HTERT RPE-1 (cell line): ENCODE results near the gene ZMYND8.
"Not testable (repeated sequence)": the region's sequence is repeated elsewhere in the genome, so short reads cannot be mapped to it uniquely, and the experiment has no call there.

ENCODE experiments used
- in situ Hi-C: fragments of 300-500 bp; cut with MboI; formaldehyde crosslinking; loops from 4 replicates; pipeline ENCODE4 v1.14.3; 2020; ENCODE audit warnings: low sequenced_read_pairs

ZMYND8 gene

DNA sequence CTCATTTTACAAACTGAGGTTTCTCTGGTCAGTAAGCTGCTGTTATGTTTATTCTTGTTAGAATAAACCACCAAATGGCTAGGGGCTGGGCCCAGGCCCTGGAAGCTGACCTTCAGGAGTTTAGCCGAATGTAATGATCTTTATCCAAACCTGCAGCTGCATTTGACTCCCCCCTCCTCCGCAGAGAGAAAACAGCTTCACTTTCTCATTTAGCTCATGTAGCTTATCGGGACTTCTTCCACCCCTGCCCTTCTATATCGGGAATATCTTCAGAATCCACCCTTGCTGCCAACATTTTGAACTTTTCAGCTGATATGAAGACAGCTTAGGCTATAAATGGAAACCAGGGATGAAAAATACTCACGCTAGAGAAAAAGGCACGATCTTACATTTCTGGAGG lies 102.6 kb downstream of the ZMYND8 start:
- in situ Hi-C loops: no loop called here

DNA sequence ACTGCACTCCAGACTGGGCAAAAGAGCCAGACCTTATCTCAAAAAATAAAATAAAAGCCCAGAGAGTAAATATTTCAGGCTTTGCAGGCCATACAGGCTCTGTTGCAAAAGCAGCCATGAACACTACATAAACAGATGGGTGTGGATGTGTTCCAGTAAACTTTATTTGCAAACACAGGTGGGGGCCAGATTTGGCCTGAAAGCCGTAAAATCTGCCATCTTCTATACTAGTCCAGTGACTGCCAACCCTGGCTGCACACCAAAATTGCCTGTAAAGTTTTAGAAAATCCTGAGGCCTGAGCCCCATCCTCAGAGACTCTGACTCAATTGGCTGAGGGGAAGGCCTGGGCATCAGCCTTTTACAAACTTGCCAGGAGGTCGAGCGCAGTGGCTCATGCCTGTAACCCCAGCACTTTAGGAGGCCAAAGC lies 103.6 kb downstream of the ZMYND8 start:
- in situ Hi-C loops: no loop called here

- in situ Hi-C loops: no loop called here
These were observed 105.1 kb downstream of the ZMYND8 start for GRCh38 chr20:47251154-47252020.

GRCh38 chr20:47250360-47250759 lies 106.1 kb downstream of the ZMYND8 start:
- in situ Hi-C loops: no loop called here

- in situ Hi-C loops: no loop called here
These were observed 106.6 kb downstream of the ZMYND8 start for GRCh38 chr20:47249913-47250312.

DNA sequence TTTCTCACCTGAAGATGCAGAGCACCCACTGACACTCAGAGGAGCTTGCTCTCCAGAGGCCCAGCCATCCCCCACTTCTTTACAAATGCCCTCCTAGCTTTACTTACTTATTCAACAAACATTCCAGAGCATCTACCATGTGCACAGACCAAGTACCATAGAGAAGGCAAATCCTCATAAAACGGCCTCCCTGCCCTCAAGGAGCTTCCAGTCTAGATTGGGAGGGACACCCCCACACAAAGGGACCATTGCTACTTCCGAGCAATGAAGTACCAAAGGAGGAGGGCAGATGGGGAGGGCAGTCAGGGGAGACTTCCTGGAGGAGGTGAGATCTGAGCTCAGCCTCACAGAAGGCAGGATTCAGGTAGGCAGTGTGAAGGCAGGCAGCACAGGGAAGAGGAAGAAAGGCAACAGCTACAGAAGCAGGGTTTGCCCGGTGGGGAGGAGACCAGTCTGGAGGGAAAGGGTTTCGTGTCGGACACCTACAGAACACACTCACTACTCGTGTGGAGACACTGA lies 108.0 kb downstream of the ZMYND8 start:
- in situ Hi-C loops: no loop called here

DNA sequence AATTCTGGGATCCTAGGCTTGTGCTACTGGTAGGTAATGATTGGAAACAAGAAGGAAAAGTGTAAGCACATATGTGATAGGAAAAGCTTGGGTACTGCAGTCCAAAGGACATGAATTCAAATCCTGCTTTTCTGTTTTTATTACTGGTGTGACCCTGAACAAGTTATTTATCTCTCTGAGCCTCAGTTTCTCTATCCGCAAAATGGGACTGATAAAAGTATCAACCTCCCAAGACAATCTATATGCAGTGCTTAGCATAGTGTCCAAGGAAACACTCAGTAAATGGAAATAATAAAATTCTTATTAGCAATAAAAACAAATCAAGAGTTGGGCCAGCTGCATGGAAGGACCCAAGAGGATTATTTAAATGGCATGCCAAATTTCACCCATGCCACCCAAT lies 108.5 kb downstream of the ZMYND8 start:
- in situ Hi-C loops: no loop called here

- in situ Hi-C loops: no loop called here
These were observed 110.3 kb downstream of the ZMYND8 start for GRCh38 chr20:47246061-47246777.

DNA sequence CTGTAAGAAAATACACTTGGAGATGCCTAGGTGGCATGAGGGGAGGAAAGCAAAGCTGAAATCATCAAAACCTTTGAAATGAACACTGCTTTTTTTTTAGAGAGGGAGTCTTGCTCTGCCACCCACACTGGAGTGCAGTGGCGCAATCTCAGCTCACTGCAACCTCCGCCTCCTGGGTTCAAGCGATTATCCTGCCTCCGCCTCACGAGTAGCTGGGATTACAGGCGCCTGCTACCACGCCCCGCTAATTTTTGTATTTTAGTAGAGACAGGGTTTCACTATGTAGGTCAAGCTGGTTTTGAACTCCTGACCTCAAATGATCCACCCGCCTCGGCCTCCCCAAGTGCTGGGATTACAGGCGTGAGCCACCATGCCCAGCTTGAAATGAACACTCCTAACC lies 111.3 kb downstream of the ZMYND8 start:
- in situ Hi-C loops: not testable (repeated sequence)

DNA sequence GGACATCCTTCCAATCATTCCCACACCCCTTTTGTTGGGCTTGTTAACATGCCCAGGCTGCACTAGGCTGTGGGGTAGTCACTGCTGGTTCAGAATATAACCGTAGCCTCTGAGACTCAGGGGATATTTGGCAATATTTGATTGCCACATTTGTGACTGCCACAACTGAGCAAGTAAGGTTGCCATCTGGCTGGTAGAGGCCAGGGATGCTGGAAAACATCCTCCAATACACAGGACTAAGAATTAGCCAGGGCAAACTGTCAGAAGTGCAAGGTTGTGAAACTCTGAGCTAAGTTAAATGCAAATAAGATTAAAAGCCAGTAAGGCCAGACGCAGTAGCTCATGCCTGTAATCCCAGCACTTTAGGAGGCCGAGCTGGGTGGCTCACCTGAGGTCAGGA lies 112.0 kb downstream of the ZMYND8 start:
- in situ Hi-C loops: no loop called here

DNA sequence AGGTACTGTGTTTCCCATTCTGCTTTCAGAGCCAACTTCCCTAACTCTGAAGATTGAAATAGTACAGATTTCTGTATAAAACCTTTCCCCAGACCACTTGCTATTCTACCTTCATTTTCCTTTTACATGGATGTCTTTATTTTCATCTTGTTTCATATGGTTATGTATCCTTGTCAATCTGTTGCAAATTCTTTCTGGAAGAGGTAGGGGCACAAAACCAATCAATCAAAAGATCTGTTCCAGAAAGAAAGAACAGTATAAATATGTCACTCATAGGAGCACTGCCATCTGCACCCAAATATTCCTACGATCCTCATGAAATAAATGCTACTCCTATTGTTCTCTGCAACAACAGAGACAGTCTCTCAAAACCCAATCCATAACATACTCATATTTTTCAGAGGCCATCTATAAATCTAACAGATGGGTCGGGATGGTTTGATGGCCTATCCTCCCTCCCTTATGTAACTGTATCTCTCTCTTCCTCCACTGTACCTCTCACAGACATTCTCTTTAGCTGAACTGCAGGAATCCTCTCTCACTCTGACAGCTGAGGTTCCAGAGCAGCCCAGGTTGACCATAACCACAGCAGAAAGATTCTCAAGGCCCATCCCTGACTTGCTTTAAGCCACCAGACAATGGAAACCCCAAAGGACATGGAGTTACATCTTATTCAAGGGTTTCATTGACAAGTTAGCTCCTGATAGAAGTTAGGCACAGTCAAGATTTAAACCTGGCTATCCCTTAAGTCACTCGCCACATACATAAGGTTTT lies 112.8 kb downstream of the ZMYND8 start:
- in situ Hi-C loops: no loop called here

- in situ Hi-C loops: no loop called here
These were observed 113.5 kb downstream of the ZMYND8 start for GRCh38 chr20:47243003-47243402.

DNA sequence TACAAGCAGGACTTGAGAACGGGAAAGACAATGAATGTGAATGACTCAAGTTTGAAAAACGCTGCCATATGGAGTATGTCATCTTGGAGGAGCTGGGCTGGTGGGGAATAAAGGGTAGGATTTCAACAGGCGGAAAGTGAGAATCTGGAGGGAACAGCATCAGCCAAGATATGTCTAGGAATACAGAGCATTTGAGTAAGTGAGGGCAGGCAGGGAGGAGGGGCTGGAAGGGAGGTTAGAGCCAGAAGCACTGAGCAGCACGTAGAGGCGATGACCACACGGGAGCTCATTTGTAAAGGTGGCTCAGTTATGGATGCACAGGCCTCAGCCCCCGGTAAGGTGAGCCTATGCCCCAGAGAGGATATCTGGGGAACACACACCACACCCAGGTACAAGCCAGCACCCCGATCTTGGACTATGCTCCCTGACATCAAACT lies 115.1 kb downstream of the ZMYND8 start:
- in situ Hi-C loops: no loop called here

DNA sequence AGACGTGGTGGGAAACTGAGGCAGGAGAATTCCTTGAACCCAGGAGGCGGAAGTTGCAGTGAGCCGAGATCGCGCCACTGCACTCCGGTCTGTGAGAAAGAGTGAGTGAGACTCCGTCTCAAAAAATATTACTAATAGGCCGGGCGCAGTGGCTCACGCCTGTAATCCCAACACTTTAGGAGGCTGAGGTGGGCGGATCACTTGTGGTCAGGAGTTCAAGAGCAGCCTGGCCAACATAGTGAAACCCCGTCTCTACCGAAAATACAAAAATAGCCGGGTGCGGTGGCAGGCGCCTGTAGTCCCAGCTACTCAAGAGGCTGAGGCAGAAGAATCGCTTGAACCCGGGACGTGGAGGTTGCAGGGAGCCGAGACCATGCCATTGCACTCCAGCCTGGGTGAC lies 116.4 kb downstream of the ZMYND8 start:
- in situ Hi-C loops: not testable (repeated sequence)

DNA sequence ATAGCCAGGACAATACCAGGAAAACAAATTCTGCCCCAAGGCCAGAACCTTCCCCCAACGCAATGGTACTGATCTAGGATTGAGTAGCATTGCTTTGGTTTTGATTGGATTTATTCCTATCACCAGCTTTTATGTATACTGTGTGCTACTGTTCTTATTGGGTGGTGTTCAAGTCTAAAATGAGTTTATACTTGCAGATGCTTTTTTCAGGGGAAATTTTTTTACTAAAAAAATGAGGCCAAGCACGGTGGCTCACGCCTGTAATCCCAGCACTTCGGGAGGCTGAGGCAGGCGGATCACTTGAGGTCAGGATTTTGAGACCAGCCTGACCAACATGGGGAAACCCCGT lies 116.8 kb downstream of the ZMYND8 start:
- in situ Hi-C loops: no loop called here

GRCh38 chr20:47238780-47239718 lies 117.5 kb downstream of the ZMYND8 start:
- in situ Hi-C loops: no loop called here

GRCh38 chr20:47237715-47238114 lies 118.8 kb downstream of the ZMYND8 start:
- in situ Hi-C loops: no loop called here

DNA sequence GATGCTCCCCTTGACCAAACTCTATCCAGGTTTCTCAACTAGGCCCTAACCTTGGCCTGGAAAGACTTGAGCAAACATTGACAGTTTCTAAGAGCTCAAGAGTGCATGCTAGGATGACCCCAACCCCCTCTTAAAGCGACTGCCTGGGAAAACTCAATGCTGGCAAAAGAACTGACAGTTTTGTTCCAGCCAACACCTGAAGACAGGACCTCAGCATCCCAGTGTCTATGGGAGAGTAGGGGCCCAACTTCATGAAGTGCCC lies 119.9 kb downstream of the ZMYND8 start:
- in situ Hi-C loops: no loop called here

DNA sequence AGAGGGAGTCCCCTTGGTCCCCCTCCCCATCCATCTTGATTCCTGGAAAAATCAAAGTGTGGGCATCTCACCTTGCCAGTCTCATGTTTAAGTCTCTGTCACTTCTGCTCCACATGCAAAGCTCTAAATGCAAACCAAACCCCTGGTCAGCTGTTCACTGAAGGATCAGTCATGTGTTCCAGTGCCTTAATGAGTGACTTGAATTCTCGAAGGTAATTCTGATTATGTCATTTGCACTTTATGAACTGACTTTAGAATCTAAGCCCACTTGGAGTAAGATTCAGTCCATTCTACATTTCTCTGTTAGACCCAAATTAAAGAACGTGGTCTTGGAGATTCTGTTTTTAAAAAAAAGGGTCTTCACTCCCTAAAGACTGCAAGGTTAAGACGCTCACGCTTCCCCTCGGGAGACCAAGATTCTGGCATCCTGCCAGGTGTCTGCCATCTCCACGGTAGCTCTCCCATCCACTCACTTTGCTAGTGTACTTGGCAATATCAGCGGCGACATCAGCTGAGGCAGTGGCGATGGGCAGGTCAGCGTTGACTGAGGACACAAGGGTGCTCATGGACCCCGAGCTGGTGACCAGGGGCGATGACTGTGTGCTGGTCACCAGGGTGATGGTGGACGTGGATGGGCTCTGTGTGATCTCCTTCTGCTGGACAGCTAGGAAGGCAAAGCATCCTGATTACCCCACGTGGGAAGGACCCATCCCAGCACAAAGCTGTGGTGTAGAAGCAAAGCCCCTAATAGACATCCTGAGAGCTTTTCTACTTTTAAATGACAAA lies 120.5 kb downstream of the ZMYND8 start:
- in situ Hi-C loops: no loop called here

- in situ Hi-C loops: no loop called here
These were observed 121.4 kb downstream of the ZMYND8 start for GRCh38 chr20:47235111-47235510.
